HG03460 (cell line): ENCODE measurements around the gene PTPRCAP.
"Not testable (repeated sequence)": the region's sequence is repeated elsewhere in the genome, so short reads cannot be mapped to it uniquely, and the experiment has no call there.

Experiments
- ATAC-seq: cut with Tn5 transposase; IDR thresholded peaks from one replicate; pipeline ENCODE4 v1.9.1; 2021; ENCODE audit not compliant: unreplicated experiment

Gene PTPRCAP, protein sequence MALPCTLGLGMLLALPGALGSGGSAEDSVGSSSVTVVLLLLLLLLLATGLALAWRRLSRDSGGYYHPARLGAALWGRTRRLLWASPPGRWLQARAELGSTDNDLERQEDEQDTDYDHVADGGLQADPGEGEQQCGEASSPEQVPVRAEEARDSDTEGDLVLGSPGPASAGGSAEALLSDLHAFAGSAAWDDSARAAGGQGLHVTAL

GRCh38 chr11:67437082-67437808 is at the start of gene PTPRCAP:
Gene PTPRCAP, minus strand, starts transcription at chr11:67437682. Its CDS starts 63 bp downstream, at chr11:67437619.
- ATAC-seq: peak; percentile 36

DNA sequence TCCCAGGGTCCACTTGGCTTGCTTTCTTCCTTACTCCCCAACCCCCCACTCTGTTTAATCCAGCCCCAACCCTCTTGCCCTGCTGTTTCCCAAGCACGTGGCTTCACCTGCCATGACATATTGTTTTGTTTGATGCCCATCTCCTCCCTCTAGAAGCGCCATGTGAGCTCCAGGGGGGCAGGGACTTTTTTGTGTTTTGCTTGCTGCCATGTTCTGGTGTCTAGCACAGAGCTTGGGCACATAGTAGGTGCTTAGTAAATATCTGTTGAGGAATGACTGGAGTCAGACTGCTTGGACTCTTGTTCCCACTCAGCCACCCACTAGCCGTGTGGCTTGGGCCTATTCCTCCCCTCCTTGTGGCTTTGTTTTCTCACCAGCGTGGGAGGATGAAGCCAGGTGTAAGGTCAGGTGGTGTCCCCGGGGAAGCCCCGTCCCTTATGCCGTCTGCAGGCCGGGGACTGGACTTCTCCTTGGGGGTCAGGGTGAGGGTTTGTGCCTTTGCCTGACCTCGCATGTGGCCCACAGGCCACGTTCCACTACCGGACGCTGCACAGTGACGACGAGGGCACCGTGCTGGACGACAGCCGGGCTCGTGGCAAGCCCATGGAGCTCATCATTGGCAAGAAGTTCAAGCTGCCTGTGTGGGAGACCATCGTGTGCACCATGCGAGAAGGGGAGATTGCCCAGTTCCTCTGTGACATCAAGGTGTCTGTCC is 49.2 kb upstream of the PTPRCAP start:
- no peak for ATAC-seq

DNA sequence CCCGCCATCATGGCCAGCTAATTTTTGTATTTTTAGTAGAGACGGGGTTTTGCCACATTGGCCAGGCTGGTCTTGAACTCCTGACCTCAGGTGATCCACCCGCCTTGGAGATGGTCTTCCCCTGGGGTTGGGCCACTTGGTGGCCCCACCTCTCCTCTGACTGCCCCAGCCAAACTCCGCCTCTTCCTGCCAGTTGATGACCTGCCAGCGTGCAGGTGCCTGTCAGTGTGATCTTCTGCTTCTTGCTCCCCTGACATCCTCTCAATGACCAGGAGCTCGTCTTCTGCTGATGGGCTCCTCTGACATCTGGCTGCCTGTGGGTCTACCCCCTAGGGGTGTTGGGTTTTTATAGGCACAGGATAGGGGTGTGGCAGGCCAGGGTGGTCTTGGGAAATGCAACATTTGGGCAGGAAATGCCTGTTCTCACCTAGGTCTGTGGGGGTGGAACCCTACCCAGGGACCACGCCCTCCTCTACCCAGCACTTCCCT is 48.4 kb upstream of the PTPRCAP start:
- ATAC-seq: not testable (repeated sequence)

DNA sequence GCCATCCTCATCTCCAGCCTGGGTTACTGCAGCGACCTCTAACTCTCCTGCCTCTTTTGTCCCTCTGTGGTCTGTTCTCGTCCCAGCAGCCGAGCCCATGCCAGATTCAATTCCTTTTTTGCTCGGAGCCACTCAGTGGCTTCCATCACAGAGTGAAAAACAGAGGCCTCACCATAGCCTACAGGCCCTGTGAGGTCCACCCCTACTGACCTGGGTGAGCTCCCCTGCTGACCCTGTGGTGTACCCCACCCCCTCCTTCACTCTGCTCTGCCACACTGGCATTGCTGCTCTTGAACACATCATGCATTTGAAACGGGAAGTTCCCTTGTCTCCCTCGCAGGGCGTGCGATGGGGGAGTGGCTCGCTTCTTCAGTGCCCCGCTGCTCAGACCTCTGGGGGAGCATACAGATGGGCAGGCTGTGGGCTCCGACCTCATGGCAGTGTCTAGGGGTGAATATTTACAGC is 47.4 kb upstream of the PTPRCAP start:
- no peak for ATAC-seq

DNA sequence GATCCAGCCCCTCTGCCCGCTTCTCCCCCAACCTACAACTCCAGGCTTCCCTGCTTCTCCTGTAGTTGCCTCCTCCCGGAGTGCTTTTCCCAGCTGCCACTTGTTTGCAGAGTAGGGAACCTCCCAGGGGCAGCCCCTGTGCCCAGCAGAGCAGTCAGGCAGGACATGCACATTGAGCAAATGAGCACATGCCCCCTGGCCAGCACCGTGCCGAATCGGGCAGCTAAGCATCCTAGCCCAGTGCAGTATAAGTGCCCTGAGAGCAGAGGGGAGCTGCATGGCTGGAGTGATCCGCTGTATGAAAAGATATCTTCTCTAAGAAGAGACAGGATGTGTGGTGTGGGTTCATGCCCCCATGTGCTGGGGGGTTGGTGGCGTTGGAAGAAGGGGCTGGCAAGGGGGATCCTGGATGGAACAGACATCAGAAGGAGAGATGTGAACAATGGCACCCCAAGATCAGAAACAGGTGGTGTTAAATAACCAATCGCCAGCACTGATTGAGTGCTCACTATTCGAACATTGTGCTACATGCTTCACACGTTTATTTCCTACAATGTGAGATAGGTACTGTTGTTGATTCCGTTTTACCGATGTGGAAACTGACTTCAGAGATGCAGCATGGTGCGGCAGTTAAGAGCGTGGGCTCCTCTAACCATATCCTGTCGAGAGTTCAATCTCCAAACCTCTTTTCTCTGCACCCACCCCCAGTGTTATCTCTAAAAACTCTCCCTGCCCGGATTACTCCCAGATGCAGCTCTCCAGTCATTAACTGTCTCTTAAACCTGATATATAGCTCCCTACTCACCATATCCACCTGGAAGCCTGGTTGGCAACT is 46.6 kb upstream of the PTPRCAP start:
- no peak for ATAC-seq

DNA sequence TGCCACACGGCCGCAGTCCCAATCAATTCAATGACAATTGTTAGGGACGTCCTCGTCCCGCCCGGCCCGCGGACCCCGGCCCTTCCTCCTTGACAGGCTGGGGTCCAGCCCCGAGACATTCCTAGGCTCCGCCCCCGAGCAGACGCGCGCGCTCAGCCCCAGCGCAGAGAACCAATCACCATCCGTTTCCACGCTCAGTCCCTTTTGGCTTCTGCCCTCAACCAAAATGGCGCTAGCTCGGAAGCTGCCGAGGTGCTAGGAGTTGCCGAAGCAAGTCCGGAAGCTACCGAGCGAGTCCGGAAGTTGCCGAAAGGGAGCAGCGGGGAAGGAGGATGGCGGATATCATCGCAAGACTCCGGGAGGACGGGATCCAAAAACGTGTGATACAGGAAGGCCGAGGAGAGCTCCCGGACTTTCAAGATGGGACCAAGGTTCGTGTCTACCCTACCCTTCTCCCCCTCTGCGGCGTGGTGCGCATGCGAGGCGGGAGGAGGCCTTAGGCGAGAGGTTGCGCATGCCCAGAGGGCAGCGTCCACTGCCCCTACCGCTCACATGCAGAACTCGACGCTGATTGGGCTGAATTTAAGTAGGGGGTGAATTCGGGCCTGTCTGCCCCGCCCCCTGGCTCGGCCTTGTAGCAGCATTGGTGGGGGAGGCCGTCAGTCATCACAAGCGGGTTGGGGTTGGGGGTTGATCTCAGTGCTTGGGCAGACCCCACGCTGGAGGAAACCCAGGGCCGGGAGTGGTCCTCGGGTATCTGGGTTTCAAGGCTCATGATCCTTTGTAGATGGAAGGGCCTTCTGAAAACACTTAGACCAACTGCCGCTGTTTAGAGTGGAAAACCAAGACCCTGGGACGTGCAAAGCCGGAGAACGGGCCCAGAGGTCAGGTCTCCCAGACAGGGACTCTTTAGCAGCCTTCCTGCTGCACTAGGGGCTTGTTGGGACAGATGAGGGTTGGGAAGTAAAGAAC is 45.6 kb upstream of the PTPRCAP start, which contains the start of gene AIP:
AIP (plus strand) TSS at position 200 of the 972 bp plus-strand sequence; CDS start at position 333, 133 bp downstream.
- ATAC-seq: peak; percentile 70

DNA sequence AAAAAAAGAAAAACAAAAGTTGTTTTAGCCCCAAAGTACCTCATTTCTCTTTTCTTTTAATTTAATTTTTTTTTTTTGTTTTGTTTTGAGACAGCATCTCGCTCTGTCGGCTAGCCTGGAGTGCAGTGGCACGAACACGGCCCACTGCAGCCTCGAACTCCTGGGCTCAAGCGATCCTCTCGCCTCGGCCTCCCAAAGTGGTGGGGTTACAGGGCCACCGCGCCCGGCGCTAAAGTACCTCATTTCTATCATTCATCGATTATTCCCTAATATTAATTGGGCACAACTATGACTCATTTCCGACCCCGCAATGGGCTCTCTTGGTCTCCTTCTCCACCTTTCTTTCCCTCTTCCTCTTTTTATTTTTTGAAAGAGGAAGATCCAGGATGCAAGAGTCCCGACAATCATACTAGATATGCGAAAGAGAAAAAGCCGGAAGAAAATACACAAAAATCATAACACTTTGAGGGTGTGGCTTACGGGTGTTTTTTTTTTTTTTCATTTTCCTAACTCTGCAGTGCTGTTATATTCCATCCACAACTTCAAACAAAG is 44.9 kb upstream of the PTPRCAP start:
- no peak for ATAC-seq

DNA sequence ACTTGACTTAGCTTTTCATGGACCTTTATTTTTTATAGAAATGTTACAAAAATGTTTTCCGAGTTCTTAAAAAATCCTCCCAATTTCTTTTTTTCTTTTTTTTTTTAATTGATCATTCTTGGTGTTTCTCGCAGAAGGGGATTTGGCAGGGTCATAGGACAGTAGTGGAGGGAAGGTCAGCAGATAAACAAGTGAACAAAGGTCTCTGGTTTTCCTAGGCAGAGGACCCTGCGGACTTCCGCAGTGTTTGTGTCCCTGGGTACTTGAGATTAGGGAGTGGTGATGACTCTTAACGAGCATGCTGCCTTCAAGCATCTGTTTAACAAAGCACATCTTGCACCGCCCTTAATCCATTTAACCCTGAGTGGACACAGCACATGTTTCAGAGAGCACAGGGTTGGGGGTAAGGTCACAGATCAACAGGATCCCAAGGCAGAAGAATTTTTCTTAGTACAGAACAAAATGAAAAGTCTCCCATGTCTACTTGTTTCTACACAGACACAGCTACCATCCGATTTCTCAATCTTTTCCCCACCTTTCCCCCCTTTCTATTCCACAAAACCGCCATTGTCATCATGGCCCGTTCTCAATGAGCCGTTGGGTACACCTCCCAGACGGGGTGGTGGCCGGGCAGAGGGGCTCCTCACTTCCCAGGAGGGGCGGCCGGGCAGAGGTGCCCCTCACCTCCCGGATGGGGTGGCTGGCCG is 40.0 kb upstream of the PTPRCAP start:
- not testable (repeated sequence) for ATAC-seq

- not testable (repeated sequence) for ATAC-seq
Measured at GRCh38 chr11:67476692-67477091, 39.2 kb upstream of the PTPRCAP start.

DNA sequence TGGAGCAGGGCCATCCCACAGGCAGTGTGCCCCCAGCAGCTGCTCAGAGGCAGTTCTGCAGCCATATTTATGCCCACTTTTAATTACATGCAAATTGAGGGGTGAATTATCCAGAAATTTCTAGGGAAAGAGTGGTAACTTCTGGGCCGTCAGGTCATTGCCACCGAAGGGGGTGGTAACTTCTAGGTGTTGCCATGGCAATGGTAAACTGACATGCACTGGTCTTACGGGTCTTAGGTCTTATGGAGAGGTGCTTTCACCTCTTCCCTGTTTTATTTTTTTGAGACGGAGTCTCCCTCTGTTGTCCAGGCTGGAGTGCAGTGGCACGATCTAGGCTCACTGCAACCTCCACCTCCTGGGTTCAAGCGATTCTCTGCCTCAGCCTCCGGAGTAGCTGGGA is 35.4 kb upstream of the PTPRCAP start:
- ATAC-seq: no peak

DNA sequence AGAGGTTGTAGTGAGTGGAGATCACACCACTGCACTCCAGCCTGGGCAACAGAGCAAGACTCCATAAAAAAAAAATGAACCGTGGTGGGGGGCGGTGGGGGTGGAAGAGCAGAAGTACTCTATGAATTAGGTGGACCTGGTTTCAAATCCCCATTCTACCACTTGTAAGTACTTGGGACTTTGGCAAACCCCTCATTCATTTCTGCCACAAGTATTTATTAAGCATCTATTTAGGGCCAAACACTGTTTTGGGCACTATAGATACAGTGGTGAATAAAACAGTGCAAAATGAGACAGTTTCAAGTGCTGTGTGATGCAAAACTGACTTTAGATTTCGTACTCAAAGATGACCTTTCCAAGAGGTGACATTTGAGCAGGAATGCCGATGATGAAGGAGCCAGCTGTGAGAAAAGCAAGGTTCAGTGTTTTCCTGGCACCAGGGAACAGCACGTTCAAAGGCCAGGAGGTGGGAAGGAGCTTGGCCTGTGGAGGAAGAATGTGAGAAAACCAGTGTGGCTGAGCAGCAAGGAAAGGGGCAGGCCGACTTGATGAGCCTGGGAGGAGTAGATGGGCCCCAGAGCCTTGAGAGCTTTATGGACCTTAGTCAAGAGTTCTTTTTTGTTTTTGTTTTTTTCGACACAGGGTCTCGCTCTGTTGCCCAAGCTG is 33.0 kb upstream of the PTPRCAP start:
- ATAC-seq: no peak

DNA sequence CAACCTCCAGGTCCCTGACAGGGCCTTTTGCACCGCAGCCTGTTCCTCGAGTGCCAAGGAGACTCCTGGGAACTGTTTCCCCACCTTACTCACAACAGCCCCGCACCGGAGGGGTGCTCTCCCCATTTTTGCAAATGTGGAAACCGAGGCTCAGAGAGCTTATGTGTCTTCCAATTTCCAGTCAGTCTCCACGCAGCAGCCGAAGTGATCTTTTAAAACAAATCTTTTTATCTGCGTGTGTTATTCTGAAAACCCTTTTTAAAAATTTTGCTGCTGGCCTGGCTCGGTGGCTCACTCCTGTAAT is 32.0 kb upstream of the PTPRCAP start:
- no peak for ATAC-seq

- peak; percentile 64 for ATAC-seq
Measured at GRCh38 chr11:67468759-67469507, 31.5 kb upstream of the PTPRCAP start, which contains the start of gene TMEM134. Gene TMEM134, minus strand, starts transcription at chr11:67469251. Its CDS starts 59 bp downstream, at chr11:67469192.

GRCh38 chr11:67468456-67468758 is 30.9 kb upstream of the PTPRCAP start:
- ATAC-seq: no peak

GRCh38 chr11:67468056-67468455 is 30.6 kb upstream of the PTPRCAP start:
- no peak for ATAC-seq

DNA sequence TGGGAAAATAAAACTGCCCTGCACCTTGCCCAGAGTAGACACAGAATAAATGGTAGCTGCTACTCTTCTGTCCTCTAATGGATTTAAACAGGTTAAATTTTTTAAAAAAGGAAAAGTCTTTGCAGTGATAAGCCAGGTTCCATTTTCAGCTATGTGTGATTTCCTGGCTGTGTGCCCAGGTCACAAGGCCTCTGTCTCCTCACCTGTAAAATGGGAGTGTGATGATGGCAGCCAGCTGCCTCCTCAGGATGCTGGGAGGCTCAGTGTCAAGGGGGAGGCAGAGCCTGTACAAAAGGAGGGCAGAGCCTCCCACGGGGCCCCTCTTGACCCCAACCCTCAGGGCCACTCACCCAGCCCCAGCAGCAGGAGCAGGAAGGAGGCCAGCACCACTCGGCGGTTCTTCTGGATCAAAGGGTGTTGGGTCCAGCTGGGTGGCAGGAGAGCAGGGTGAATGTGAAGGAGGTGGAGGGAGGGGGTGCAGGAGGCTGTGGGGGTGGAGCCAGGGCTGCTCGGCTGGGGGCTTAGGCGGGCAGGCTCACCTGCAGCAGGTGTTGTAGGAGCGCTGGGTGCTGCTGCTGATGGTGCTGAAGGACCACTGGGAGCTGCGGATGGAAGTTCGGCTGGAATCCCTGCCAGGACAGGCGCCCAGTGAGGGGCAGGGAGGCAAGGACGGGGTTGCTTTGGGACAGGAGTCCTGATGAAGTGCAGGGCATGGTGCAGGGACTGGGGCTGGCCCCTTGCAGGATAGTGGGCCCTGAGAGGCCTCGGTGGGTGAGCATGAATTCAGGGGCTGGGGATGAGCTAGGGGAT is 29.7 kb upstream of the PTPRCAP start:
- ATAC-seq: no peak

- ATAC-seq: no peak
Measured at GRCh38 chr11:67466367-67466766, 28.9 kb upstream of the PTPRCAP start.
